Measurements from ENCODE around the gene AUTS2. TPM values are rescaled to one million over a fixed set of nuclear protein-coding genes. Genes with fewer than 3 reads are reported as not detected.

Gene AUTS2
- total and polyA plus RNA-seq, 10 of the 15 experiments (the other 5 are each of a cell fraction or from before 2014, with no cell fraction given): 6.4 to 55.6 (median 21.6) TPM

DNA sequence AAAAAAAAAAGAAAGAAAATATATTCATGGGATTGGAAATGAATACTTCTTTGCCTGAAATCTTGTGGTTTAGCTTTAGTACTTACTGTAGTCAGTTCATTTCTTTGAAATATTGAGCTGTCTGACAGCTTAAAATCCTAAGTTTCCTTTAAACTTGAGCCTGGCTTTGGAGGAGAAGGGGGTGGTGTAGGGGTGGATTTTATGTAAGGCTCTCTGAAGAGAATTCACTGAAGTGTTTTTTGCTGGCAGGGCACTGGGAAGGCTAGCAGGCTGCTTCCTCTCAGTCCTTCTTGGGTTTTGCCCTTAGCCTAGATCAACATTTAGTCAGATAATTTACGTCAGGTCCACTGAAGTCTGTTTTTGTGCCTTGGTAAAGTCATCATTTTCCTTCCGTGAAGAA, 516.5 kb downstream of the AUTS2 start:
- H3K27me3 ChIP-seq (replicated peaks in 1 of 2; ENCODE audit: control insufficient read depth in 2 of 2, insufficient read depth in 2 of 2, low read length in 1 of 2): no peaks in the 10 kb centered on the region
- ChIA-PET POLR2A (no interaction called here), CTCF (interaction anchor here (0.6 to 1.2 kb wide), 2 partner anchors 12 to 21 kb away, joined by 3 to 4 read pairs; no protein-coding TSS in a partner anchor), SMC1A (ENCODE audit: uncharacterized antibody, unreplicated experiment) (interaction anchor here (0.6 to 1.8 kb wide), 4 partner anchors 10 to 909 kb away, joined by 3 to 5 read pairs (median 4); no protein-coding TSS in a partner anchor), RAD21 (ENCODE audit: unreplicated experiment) (interaction anchor here (1.3 kb wide), 1 partner anchor 183 kb away, joined by 4 read pairs; no protein-coding TSS in a partner anchor)
- no TSS peak for BruUV-seq (replicated peaks)
- in situ Hi-C loops (cut with MboI) (no loop called here), intact Hi-C loops (cut with micrococcal nuclease; ENCODE audit: unreplicated experiment) (no loop called here)
- H3K36me3 ChIP-seq (ENCODE audit: control insufficient read depth in 2 of 2, insufficient read depth in 2 of 2, low read length in 1 of 2): no peaks in the 10 kb centered on the region; a peak in 1 of 4 replicates
- no peaks in the 10 kb centered on the region for H4K20me1 ChIP-seq (ENCODE audit: control insufficient read depth, insufficient read depth)
- ATAC-seq (no peak), FAIRE-seq (no peak), DNase-seq (ENCODE audit: low read depth, low spot score) (no peak)
- H3K79me2 ChIP-seq (ENCODE audit: control insufficient read depth, insufficient read depth, low read length): no peaks in the 10 kb centered on the region
- no peak overlapping the region for H3K9ac ChIP-seq (ENCODE audit: control insufficient read depth, insufficient read depth, low read length)
- H3K4me3 ChIP-seq: no peak overlapping the region
- no peak overlapping the region for H3K27ac ChIP-seq (ENCODE audit: control insufficient read depth, insufficient read depth)
- no peaks in the 10 kb centered on the region; the same call in 2 of the 3 replicates for H3K9me3 ChIP-seq (replicated peaks; ENCODE audit: control insufficient read depth, insufficient read depth, low read length)
- 56% methylated on average over 2 of the region's 2 CpGs for WGBS (ENCODE audit: insufficient coverage, insufficient replicate concordance, low lambda C conversion rate, missing lambda C conversion rate)
- H3K4me2 ChIP-seq (ENCODE audit: control insufficient read depth, insufficient read depth): no peak overlapping the region
- no peaks in the 10 kb centered on the region for H3K4me1 ChIP-seq (ENCODE audit: control insufficient read depth, insufficient read depth, low read length)
- H2AFZ ChIP-seq (ENCODE audit: control insufficient read depth, low read depth, low read length): no peak overlapping the region
- TF ChIP-seq, protein P1, sequence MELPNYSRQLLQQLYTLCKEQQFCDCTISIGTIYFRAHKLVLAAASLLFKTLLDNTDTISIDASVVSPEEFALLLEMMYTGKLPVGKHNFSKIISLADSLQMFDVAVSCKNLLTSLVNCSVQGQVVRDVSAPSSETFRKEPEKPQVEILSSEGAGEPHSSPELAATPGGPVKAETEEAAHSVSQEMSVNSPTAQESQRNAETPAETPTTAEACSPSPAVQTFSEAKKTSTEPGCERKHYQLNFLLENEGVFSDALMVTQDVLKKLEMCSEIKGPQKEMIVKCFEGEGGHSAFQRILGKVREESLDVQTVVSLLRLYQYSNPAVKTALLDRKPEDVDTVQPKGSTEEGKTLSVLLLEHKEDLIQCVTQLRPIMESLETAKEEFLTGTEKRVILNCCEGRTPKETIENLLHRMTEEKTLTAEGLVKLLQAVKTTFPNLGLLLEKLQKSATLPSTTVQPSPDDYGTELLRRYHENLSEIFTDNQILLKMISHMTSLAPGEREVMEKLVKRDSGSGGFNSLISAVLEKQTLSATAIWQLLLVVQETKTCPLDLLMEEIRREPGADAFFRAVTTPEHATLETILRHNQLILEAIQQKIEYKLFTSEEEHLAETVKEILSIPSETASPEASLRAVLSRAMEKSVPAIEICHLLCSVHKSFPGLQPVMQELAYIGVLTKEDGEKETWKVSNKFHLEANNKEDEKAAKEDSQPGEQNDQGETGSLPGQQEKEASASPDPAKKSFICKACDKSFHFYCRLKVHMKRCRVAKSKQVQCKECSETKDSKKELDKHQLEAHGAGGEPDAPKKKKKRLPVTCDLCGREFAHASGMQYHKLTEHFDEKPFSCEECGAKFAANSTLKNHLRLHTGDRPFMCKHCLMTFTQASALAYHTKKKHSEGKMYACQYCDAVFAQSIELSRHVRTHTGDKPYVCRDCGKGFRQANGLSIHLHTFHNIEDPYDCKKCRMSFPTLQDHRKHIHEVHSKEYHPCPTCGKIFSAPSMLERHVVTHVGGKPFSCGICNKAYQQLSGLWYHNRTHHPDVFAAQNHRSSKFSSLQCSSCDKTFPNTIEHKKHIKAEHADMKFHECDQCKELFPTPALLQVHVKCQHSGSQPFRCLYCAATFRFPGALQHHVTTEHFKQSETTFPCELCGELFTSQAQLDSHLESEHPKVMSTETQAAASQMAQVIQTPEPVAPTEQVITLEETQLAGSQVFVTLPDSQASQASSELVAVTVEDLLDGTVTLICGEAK (IDR thresholded peaks at IDR 0.05; ENCODE audit: borderline replicate concordance): no peak
- no peak for TF ChIP-seq YBX1 (IDR thresholded peaks at IDR 0.05)
- TF ChIP-seq, protein P2, sequence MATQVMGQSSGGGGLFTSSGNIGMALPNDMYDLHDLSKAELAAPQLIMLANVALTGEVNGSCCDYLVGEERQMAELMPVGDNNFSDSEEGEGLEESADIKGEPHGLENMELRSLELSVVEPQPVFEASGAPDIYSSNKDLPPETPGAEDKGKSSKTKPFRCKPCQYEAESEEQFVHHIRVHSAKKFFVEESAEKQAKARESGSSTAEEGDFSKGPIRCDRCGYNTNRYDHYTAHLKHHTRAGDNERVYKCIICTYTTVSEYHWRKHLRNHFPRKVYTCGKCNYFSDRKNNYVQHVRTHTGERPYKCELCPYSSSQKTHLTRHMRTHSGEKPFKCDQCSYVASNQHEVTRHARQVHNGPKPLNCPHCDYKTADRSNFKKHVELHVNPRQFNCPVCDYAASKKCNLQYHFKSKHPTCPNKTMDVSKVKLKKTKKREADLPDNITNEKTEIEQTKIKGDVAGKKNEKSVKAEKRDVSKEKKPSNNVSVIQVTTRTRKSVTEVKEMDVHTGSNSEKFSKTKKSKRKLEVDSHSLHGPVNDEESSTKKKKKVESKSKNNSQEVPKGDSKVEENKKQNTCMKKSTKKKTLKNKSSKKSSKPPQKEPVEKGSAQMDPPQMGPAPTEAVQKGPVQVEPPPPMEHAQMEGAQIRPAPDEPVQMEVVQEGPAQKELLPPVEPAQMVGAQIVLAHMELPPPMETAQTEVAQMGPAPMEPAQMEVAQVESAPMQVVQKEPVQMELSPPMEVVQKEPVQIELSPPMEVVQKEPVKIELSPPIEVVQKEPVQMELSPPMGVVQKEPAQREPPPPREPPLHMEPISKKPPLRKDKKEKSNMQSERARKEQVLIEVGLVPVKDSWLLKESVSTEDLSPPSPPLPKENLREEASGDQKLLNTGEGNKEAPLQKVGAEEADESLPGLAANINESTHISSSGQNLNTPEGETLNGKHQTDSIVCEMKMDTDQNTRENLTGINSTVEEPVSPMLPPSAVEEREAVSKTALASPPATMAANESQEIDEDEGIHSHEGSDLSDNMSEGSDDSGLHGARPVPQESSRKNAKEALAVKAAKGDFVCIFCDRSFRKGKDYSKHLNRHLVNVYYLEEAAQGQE (IDR thresholded peaks at IDR 0.05; ENCODE audit: low read depth, low read length): no peak
- no peak for TF ChIP-seq TAF1 (IDR thresholded peaks at IDR 0.05; ENCODE audit: borderline replicate concordance, low read depth, low read length)
- TF ChIP-seq SIX5 (IDR thresholded peaks at IDR 0.05; ENCODE audit: low read depth, low read length, severe bottlenecking): no peak
- no peak for TF ChIP-seq JUNB (IDR thresholded peaks at IDR 0.05)
- TF ChIP-seq MEF2B (IDR thresholded peaks at IDR 0.05; ENCODE audit: partially characterized antibody, poor library complexity, severe bottlenecking): no peak
- TF ChIP-seq, protein P3, sequence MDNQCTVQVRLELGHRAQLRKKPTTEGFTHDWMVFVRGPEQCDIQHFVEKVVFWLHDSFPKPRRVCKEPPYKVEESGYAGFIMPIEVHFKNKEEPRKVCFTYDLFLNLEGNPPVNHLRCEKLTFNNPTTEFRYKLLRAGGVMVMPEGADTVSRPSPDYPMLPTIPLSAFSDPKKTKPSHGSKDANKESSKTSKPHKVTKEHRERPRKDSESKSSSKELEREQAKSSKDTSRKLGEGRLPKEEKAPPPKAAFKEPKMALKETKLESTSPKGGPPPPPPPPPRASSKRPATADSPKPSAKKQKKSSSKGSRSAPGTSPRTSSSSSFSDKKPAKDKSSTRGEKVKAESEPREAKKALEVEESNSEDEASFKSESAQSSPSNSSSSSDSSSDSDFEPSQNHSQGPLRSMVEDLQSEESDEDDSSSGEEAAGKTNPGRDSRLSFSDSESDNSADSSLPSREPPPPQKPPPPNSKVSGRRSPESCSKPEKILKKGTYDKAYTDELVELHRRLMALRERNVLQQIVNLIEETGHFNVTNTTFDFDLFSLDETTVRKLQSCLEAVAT (IDR thresholded peaks at IDR 0.05): no peak
- no peak for TF ChIP-seq ZNF217 (IDR thresholded peaks at IDR 0.05)
- TF ChIP-seq, protein P4, sequence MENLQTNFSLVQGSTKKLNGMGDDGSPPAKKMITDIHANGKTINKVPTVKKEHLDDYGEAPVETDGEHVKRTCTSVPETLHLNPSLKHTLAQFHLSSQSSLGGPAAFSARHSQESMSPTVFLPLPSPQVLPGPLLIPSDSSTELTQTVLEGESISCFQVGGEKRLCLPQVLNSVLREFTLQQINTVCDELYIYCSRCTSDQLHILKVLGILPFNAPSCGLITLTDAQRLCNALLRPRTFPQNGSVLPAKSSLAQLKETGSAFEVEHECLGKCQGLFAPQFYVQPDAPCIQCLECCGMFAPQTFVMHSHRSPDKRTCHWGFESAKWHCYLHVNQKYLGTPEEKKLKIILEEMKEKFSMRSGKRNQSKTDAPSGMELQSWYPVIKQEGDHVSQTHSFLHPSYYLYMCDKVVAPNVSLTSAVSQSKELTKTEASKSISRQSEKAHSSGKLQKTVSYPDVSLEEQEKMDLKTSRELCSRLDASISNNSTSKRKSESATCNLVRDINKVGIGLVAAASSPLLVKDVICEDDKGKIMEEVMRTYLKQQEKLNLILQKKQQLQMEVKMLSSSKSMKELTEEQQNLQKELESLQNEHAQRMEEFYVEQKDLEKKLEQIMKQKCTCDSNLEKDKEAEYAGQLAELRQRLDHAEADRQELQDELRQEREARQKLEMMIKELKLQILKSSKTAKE (IDR thresholded peaks at IDR 0.05; ENCODE audit: low read depth, poor library complexity, severe bottlenecking): no peak
- no peak for TF ChIP-seq NFIC (IDR thresholded peaks at IDR 0.05; ENCODE audit: low read depth, low read length)
- TF ChIP-seq HCFC1 (IDR thresholded peaks at IDR 0.05; ENCODE audit: low read length): no peak
- TF ChIP-seq KDM1A (IDR thresholded peaks at IDR 0.05; ENCODE audit: borderline replicate concordance): no peak

Data from GM12878 (cell line).